Measurements from ENCODE around the gene ABI1.
A peak's percentile ranks its signal among the peaks of the same experiment; 100 is the strongest.
"Not testable (repeated sequence)": the region's sequence is repeated elsewhere in the genome, so short reads cannot be mapped to it uniquely, and the experiment has no call there.

ABI1 gene

GRCh38 chr10:26860443-26861204, at the start of gene ABI1:
ABI1 (minus strand) TSS chr10:26860958; CDS start chr10:26860863, 95 bp downstream.
- no peaks in the 10 kb centered on the region for H3K9me3 ChIP-seq (ENCODE audit: low read depth, low read length)
- TF ChIP-seq POLR2AphosphoS5 (IDR thresholded peaks at IDR 0.05; ENCODE audit: borderline replicate concordance, low read depth, low read length), result peak; percentile 75; the same call in 1 of the 2 replicates
- no peak for TF ChIP-seq EZH2 (IDR thresholded peaks at IDR 0.05)
- TF ChIP-seq FOXP2 (optimal IDR thresholded peaks at IDR 0.05; ENCODE audit: control extremely low read depth, extremely low read length, insufficient read depth), result no peak
- peak within 1 kb of the TSS; percentile 89 for H3K4me3 ChIP-seq
- peak within 1 kb of the TSS; percentile 80 for H3K27ac ChIP-seq
- DNase-seq (ENCODE audit: low read depth, low spot score), result peak; percentile 89
- no peaks in the 10 kb centered on the region for H3K36me3 ChIP-seq (ENCODE audit: insufficient read depth, low read length)
- H3K9ac ChIP-seq (ENCODE audit: insufficient read length), result peak within 1 kb of the TSS; percentile 90

GRCh38 chr10:26909753-26910152, 49.0 kb upstream of the ABI1 start:
- Histone ChIP-seq H3K9me3 (ENCODE audit: low read depth, low read length) (no peaks in the 10 kb centered on the region), H3K27ac (no peak overlapping the region), H3K4me3 (no peak overlapping the region), H3K9ac (ENCODE audit: insufficient read length) (no peak overlapping the region), H3K36me3 (ENCODE audit: insufficient read depth, low read length) (no peaks in the 10 kb centered on the region)
- no peak for DNase-seq (ENCODE audit: low read depth, low spot score)
- TF ChIP-seq POLR2AphosphoS5 (IDR thresholded peaks at IDR 0.05; ENCODE audit: borderline replicate concordance, low read depth, low read length), result no peak
- TF ChIP-seq EZH2 (IDR thresholded peaks at IDR 0.05), result no peak
- TF ChIP-seq FOXP2 (optimal IDR thresholded peaks at IDR 0.05; ENCODE audit: control extremely low read depth, extremely low read length, insufficient read depth), result no peak

GRCh38 chr10:26905253-26905781, 44.6 kb upstream of the ABI1 start:
- H3K9me3 ChIP-seq (ENCODE audit: low read depth, low read length); H3K9ac ChIP-seq (ENCODE audit: insufficient read length); H3K4me3 ChIP-seq; H3K27ac ChIP-seq; H3K36me3 ChIP-seq (ENCODE audit: insufficient read depth, low read length); DNase-seq (ENCODE audit: low read depth, low spot score): not testable (repeated sequence)

GRCh38 chr10:26903431-26904217, 42.9 kb upstream of the ABI1 start:
- Histone ChIP-seq H3K27ac (no peak overlapping the region), H3K4me3 (no peak overlapping the region), H3K9me3 (ENCODE audit: low read depth, low read length) (no peaks in the 10 kb centered on the region), H3K36me3 (ENCODE audit: insufficient read depth, low read length) (no peaks in the 10 kb centered on the region), H3K9ac (ENCODE audit: insufficient read length) (no peak overlapping the region)
- DNase-seq (ENCODE audit: low read depth, low spot score), result no peak
- TF ChIP-seq EZH2 (IDR thresholded peaks at IDR 0.05) (no peak), POLR2AphosphoS5 (IDR thresholded peaks at IDR 0.05; ENCODE audit: borderline replicate concordance, low read depth, low read length) (no peak), FOXP2 (optimal IDR thresholded peaks at IDR 0.05; ENCODE audit: control extremely low read depth, extremely low read length, insufficient read depth) (no peak)

GRCh38 chr10:26892306-26892923, 31.7 kb upstream of the ABI1 start:
- H3K4me3 ChIP-seq; H3K27ac ChIP-seq; H3K9me3 ChIP-seq (ENCODE audit: low read depth, low read length); H3K36me3 ChIP-seq (ENCODE audit: insufficient read depth, low read length); H3K9ac ChIP-seq (ENCODE audit: insufficient read length); DNase-seq (ENCODE audit: low read depth, low spot score): not testable (repeated sequence)

- no peak overlapping the region for H3K4me3 ChIP-seq
- DNase-seq (ENCODE audit: low read depth, low spot score), result peak; percentile 12
- TF ChIP-seq EZH2 (IDR thresholded peaks at IDR 0.05), result no peak
- no peak for TF ChIP-seq POLR2AphosphoS5 (IDR thresholded peaks at IDR 0.05; ENCODE audit: borderline replicate concordance, low read depth, low read length)
- no peak for TF ChIP-seq FOXP2 (optimal IDR thresholded peaks at IDR 0.05; ENCODE audit: control extremely low read depth, extremely low read length, insufficient read depth)
- no peak overlapping the region for H3K27ac ChIP-seq
- no peak overlapping the region for H3K9ac ChIP-seq (ENCODE audit: insufficient read length)
- no peaks in the 10 kb centered on the region for H3K36me3 ChIP-seq (ENCODE audit: insufficient read depth, low read length)
- H3K9me3 ChIP-seq (ENCODE audit: low read depth, low read length), result no peaks in the 10 kb centered on the region
Measured at GRCh38 chr10:26890956-26891355, 30.2 kb upstream of the ABI1 start.

- H3K27ac ChIP-seq, result no peak overlapping the region
- H3K4me3 ChIP-seq, result no peak overlapping the region
- H3K9ac ChIP-seq (ENCODE audit: insufficient read length), result no peak overlapping the region
- H3K9me3 ChIP-seq (ENCODE audit: low read depth, low read length), result no peaks in the 10 kb centered on the region
- TF ChIP-seq EZH2 (IDR thresholded peaks at IDR 0.05) (no peak), POLR2AphosphoS5 (IDR thresholded peaks at IDR 0.05; ENCODE audit: borderline replicate concordance, low read depth, low read length) (no peak), FOXP2 (optimal IDR thresholded peaks at IDR 0.05; ENCODE audit: control extremely low read depth, extremely low read length, insufficient read depth) (no peak)
- no peak for DNase-seq (ENCODE audit: low read depth, low spot score)
- H3K36me3 ChIP-seq (ENCODE audit: insufficient read depth, low read length), result no peaks in the 10 kb centered on the region
Measured at GRCh38 chr10:26887611-26888215, 27.0 kb upstream of the ABI1 start.

Measured in SK-N-MC (cell line).